ENCODE results near the gene DFFA.

The DFFA gene

DNA sequence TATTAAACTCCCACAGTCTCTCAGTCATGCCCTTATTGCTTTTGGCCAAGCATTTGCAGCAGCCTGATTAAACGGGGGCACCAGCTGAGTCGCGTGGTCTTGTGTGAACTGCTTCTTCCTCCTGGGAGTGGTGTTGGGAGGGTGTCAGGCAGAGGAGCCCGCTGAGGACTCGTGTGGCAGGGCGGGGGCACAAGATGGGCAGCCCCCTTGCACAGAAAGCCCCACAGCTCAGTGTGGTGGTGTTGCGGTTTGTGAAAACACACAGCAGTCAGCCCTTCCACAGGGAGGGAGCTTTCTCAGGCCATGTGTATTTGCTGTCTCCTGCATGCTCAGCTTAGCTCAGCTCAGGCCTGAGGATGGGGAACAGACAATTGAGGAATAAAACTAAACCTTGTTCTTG is 24.8 kb upstream of the DFFA start:
- Histone ChIP-seq H3K9me3 (ENCODE audit: control insufficient read depth, insufficient read depth, low read length) (no peaks in the 10 kb centered on the region), H3K4me1 (ENCODE audit: control insufficient read depth, insufficient read depth, low read length) (peaks cover 3% of the 10 kb centered on the region), H3K4me3 (ENCODE audit: low read depth, low read length) (no peak overlapping the region), H3K36me3 (ENCODE audit: control insufficient read depth, insufficient read depth, low read length) (peaks cover 3% of the 10 kb centered on the region), H3K9ac (ENCODE audit: low read depth, low read length) (no peak overlapping the region), H3K27me3 (ENCODE audit: control insufficient read depth, insufficient read depth, low read length) (no peaks in the 10 kb centered on the region)

DNA sequence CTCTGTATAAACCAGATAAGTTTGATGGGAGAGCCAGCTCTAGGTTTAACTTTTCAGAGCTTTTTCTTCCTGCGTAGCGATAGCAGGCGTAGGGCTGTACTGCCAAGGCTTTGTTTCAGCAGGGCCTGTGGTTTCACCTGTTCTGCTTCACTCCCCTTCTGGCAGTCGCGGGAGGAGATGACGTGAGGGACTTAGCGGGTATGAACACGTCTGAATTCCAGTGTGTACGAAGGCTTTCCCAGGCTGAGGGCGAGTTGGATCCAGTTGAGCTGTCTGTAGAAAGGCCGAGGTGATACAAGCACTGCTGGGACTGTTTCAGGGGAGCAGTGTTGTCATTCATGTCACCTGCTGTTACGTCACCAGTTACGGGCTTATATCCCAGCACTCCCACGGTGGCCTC is 23.6 kb upstream of the DFFA start:
- H3K9me3 ChIP-seq (ENCODE audit: control insufficient read depth, insufficient read depth, low read length), result no peaks in the 10 kb centered on the region
- H3K27me3 ChIP-seq (ENCODE audit: control insufficient read depth, insufficient read depth, low read length), result no peaks in the 10 kb centered on the region
- H3K9ac ChIP-seq (ENCODE audit: low read depth, low read length), result no peak overlapping the region
- no peak overlapping the region for H3K4me3 ChIP-seq (ENCODE audit: low read depth, low read length)
- H3K4me1 ChIP-seq (ENCODE audit: control insufficient read depth, insufficient read depth, low read length), result peaks cover 3% of the 10 kb centered on the region
- H3K36me3 ChIP-seq (ENCODE audit: control insufficient read depth, insufficient read depth, low read length), result peaks cover 3% of the 10 kb centered on the region

DNA sequence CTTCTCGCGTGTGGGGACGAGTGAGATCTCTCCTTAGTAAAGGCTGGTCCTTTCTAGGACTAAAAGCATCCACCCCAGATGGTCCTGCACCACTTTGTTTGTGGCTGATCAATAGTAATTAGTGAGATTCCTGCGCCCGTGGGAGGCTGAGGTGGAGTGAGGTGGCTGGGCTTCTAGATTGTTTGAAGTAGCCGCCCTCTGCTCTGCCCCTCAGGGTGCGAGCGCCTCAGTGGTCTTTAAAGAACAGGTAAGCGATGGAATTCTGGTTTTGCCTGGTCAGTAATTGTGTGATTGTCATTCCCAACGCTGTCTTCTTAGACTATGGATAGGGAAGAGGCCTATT is 23.1 kb upstream of the DFFA start:
- peaks cover 3% of the 10 kb centered on the region for H3K4me1 ChIP-seq (ENCODE audit: control insufficient read depth, insufficient read depth, low read length)
- no peak overlapping the region for H3K4me3 ChIP-seq (ENCODE audit: low read depth, low read length)
- H3K36me3 ChIP-seq (ENCODE audit: control insufficient read depth, insufficient read depth, low read length), result peaks cover 3% of the 10 kb centered on the region
- no peak overlapping the region for H3K9ac ChIP-seq (ENCODE audit: low read depth, low read length)
- H3K27me3 ChIP-seq (ENCODE audit: control insufficient read depth, insufficient read depth, low read length), result no peaks in the 10 kb centered on the region
- H3K9me3 ChIP-seq (ENCODE audit: control insufficient read depth, insufficient read depth, low read length), result no peaks in the 10 kb centered on the region

DNA sequence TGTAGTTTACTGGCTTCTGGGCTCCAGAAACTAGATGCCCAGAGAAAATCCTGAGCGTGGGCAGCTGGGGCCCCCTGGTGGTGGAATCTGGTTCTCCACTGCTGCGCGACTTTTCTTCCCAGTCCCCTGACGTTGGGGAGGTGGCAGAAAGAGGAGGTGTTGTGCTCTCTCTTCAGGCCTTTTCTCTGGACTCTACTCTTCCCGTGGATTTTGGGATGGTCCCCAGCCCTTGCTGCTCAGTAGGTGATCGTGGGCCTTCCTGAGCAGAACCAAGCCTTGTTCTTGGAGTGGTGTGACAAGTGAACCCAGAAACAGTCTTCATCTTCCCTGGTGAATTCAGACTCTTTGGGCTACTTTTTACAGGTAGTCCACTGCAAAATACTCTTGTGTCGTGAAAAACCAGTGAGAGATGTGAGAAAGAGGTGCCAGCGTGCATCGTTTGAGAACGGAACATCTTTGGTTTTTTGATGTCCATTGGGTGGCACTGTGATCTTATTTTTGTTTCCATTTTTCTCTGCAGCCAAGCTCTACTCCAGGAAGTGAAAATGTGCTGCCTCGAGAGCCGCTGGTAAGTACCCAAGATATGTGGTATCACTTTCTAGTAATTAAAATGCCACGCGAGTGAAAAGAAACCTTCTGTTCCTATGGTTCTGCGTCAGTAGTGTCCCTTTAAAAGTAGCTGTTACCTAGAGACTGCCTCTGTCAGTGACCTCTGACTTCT is 22.6 kb upstream of the DFFA start:
- Histone ChIP-seq H3K36me3 (ENCODE audit: control insufficient read depth, insufficient read depth, low read length) (peaks cover 3% of the 10 kb centered on the region), H3K4me1 (ENCODE audit: control insufficient read depth, insufficient read depth, low read length) (peaks cover 6% of the 10 kb centered on the region), H3K9ac (ENCODE audit: low read depth, low read length) (no peak overlapping the region), H3K9me3 (ENCODE audit: control insufficient read depth, insufficient read depth, low read length) (no peaks in the 10 kb centered on the region), H3K27me3 (ENCODE audit: control insufficient read depth, insufficient read depth, low read length) (no peaks in the 10 kb centered on the region), H3K4me3 (ENCODE audit: low read depth, low read length) (no peak overlapping the region)

DNA sequence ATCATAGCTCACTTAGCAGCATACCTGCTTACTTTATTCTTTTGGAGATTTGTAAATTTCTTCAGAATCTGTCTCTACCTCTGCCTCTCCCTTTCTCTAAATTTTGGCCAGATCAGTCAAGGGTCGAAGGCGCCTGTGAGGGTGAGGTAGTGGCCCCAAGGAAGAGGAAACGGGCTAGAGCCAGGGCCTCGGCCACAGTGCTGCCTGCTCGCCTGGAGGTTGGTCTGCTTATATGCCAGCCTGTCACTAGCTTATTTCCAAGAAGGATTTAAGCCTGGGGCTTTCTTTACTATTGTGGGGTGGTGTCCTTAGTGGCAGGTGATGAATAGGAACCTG is 22.1 kb upstream of the DFFA start:
- H3K9me3 ChIP-seq (ENCODE audit: control insufficient read depth, insufficient read depth, low read length), result no peaks in the 10 kb centered on the region
- H3K9ac ChIP-seq (ENCODE audit: low read depth, low read length), result peak overlapping the region; percentile 24
- no peak overlapping the region for H3K4me3 ChIP-seq (ENCODE audit: low read depth, low read length)
- peaks cover 3% of the 10 kb centered on the region for H3K36me3 ChIP-seq (ENCODE audit: control insufficient read depth, insufficient read depth, low read length)
- H3K4me1 ChIP-seq (ENCODE audit: control insufficient read depth, insufficient read depth, low read length), result peaks cover 6% of the 10 kb centered on the region
- no peaks in the 10 kb centered on the region for H3K27me3 ChIP-seq (ENCODE audit: control insufficient read depth, insufficient read depth, low read length)

DNA sequence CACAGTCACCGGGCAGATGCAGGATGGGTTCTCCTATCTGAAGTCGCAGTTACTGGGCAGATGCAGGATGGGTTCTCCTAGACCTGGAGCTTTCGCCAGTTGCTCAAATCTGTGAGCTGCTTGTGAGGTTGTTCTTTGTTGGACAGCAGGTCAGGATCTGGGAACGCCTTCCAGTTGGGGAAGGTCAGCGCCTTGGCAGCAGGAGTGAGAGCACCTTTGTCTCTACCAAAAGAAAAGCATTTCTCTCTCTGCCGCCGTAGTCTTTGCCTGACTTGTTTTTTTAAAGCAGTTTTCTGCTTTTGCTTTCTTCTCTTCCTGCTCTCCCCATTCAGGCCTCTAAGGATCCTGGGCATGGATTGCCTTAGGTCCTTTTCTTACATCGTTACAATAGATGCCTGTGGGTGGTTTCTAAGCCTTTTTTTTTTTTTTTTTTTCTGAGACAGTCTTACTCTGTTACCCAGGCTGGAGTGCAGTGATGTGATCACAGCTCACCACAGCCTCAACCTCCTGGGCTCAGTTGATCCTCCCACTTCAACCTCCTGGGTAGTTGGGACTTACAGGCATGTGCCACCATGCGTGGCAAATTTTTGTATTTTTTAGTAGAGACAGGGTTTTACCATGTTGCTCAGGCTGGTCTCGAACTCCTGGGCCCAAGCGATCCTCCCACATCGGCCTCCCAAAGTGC is 18.1 kb upstream of the DFFA start:
- Histone ChIP-seq H3K4me1 (ENCODE audit: control insufficient read depth, insufficient read depth, low read length) (peaks cover 6% of the 10 kb centered on the region), H3K4me3 (ENCODE audit: low read depth, low read length) (no peak overlapping the region), H3K36me3 (ENCODE audit: control insufficient read depth, insufficient read depth, low read length) (no peaks in the 10 kb centered on the region), H3K27me3 (ENCODE audit: control insufficient read depth, insufficient read depth, low read length) (no peaks in the 10 kb centered on the region), H3K9me3 (ENCODE audit: control insufficient read depth, insufficient read depth, low read length) (no peaks in the 10 kb centered on the region), H3K9ac (ENCODE audit: low read depth, low read length) (peak overlapping the region; percentile 54)

DNA sequence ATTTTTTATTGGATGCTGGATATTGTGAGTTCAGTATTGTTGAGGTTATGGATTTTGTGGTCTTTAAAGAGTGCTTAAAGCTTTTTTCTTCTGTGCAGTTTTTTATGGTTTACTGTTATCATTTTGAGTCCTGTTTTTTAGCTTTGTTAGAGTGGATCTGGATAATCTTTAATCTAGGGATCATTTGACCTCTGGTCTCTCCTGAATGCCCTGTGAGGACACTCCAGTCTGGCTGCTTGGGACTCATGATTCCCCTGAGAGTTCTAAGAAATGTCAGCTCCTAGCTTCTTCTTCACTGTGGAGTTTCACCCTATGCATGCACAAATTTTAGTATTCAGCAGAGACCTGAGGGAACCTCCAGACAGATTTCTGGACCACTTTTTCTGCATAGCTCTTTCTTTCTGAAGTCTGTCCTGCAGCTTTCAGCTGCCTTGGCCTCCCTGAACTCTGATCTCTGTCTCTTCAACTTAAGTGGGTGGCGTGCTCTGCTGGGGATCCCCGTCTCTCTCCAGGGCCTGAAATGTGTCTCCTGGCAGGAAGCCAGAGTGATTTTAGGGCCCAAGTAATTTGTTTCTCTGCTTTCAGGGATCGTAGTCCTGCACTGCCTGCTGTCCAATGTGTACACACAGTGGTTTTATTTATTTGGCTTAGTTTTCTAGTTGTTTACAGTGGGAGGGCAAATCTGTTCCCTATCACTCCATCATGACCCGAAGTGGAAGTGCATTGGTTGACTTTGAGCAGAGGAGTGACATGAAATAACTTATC is 17.1 kb upstream of the DFFA start:
- H3K4me1 ChIP-seq (ENCODE audit: control insufficient read depth, insufficient read depth, low read length), result peaks cover 3% of the 10 kb centered on the region
- no peaks in the 10 kb centered on the region for H3K9me3 ChIP-seq (ENCODE audit: control insufficient read depth, insufficient read depth, low read length)
- H3K27me3 ChIP-seq (ENCODE audit: control insufficient read depth, insufficient read depth, low read length), result no peaks in the 10 kb centered on the region
- no peak overlapping the region for H3K9ac ChIP-seq (ENCODE audit: low read depth, low read length)
- no peaks in the 10 kb centered on the region for H3K36me3 ChIP-seq (ENCODE audit: control insufficient read depth, insufficient read depth, low read length)
- no peak overlapping the region for H3K4me3 ChIP-seq (ENCODE audit: low read depth, low read length)

DNA sequence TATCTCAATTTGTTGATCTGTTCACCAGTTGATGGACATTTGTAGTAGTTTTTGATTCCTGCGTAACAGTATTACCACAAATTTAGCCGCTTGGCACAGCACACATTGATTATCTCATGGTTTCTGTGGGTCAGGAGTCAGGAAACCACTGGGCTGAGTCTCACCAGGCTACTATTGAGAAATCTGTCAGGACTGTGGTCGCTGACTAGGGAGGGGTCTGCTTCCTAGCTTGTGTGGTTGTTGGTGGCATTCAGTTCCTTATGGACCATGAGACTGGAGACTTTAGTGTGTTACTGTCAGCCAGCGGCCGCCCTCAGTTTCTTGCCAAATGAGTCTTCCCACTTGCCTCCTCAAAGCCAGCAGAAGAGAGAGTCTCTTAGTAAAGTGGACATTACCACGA is 12.2 kb upstream of the DFFA start:
- Histone ChIP-seq H3K36me3 (ENCODE audit: control insufficient read depth, insufficient read depth, low read length) (no peaks in the 10 kb centered on the region), H3K9me3 (ENCODE audit: control insufficient read depth, insufficient read depth, low read length) (no peaks in the 10 kb centered on the region), H3K27me3 (ENCODE audit: control insufficient read depth, insufficient read depth, low read length) (no peaks in the 10 kb centered on the region), H3K4me3 (ENCODE audit: low read depth, low read length) (no peak overlapping the region), H3K9ac (ENCODE audit: low read depth, low read length) (no peak overlapping the region), H3K4me1 (ENCODE audit: control insufficient read depth, insufficient read depth, low read length) (no peaks in the 10 kb centered on the region)

DNA sequence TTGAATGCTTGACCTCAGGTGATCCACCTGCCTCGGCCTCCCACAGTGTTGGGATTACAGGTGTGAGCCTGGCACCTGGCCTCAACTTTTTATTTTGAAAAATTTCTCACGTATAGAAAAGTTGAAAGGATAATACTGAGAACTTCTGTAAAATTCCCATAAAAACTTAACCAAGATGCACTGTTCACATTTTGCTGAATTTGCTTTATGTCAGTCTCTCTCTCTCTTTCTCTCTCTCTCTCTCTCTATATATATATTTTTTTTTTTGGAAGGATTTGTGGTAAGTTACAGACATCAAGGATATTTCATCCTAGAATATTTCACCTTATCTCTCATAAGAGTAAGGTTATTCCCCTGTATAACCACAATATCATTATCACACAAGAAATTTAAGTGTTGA is 8.3 kb upstream of the DFFA start:
- no peak overlapping the region for H3K4me3 ChIP-seq (ENCODE audit: low read depth, low read length)
- H3K9me3 ChIP-seq (ENCODE audit: control insufficient read depth, insufficient read depth, low read length), result no peaks in the 10 kb centered on the region
- no peaks in the 10 kb centered on the region for H3K4me1 ChIP-seq (ENCODE audit: control insufficient read depth, insufficient read depth, low read length)
- no peaks in the 10 kb centered on the region for H3K27me3 ChIP-seq (ENCODE audit: control insufficient read depth, insufficient read depth, low read length)
- no peak overlapping the region for H3K9ac ChIP-seq (ENCODE audit: low read depth, low read length)
- H3K36me3 ChIP-seq (ENCODE audit: control insufficient read depth, insufficient read depth, low read length), result no peaks in the 10 kb centered on the region

DNA sequence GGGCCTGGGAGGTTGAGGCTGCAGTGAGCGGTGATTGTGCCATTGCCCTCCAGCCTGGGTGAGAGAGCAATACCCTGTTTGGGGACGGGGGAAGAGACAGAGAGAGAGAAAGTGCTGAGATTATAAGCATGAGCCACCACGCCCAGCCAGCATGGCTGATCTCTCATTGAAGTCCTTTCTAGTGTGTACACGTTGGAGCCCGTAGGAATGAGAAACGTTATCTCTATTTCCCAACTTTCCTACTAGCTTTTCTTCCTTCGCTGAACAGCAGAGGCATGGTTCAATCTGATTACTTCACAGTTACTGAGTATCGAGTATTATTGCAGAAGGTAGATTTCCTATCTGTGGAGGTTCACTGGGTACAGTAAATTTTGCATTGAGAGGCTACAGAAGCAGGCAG is 7.0 kb upstream of the DFFA start:
- Histone ChIP-seq H3K4me3 (ENCODE audit: low read depth, low read length) (no peak overlapping the region), H3K9ac (ENCODE audit: low read depth, low read length) (no peak overlapping the region), H3K27me3 (ENCODE audit: control insufficient read depth, insufficient read depth, low read length) (no peaks in the 10 kb centered on the region), H3K9me3 (ENCODE audit: control insufficient read depth, insufficient read depth, low read length) (no peaks in the 10 kb centered on the region), H3K36me3 (ENCODE audit: control insufficient read depth, insufficient read depth, low read length) (no peaks in the 10 kb centered on the region), H3K4me1 (ENCODE audit: control insufficient read depth, insufficient read depth, low read length) (no peaks in the 10 kb centered on the region)

DNA sequence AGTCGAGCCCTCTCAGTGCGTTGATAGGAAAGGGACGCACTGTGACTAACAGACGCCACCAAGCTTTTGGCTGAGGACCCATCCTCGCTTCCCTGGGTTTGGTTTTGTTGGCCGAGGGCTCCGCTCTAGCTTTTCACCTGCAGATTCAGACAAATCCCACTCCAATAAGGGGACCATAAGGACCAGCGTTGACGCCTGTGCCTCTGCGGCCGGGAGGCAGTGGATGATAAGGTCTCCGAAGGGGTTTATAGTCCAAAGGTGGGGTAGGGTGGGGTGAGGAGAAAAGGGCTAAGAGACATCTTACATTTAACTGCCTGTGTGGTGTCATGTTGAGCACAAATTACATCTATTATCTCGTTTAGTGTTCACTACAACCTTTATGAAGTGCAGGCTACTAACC is 3.2 kb upstream of the DFFA start:
- Histone ChIP-seq H3K9me3 (ENCODE audit: control insufficient read depth, insufficient read depth, low read length) (no peaks in the 10 kb centered on the region), H3K36me3 (ENCODE audit: control insufficient read depth, insufficient read depth, low read length) (no peaks in the 10 kb centered on the region), H3K4me3 (ENCODE audit: low read depth, low read length) (peak overlapping the region; percentile 66), H3K9ac (ENCODE audit: low read depth, low read length) (peak overlapping the region; percentile 67), H3K4me1 (ENCODE audit: control insufficient read depth, insufficient read depth, low read length) (no peaks in the 10 kb centered on the region), H3K27me3 (ENCODE audit: control insufficient read depth, insufficient read depth, low read length) (no peaks in the 10 kb centered on the region)

Measured in iPS-15b (cell line).